HCT116 (cell line): ENCODE results near the gene SUN5. TPM values are rescaled to one million over a fixed set of nuclear protein-coding genes. Genes with fewer than 3 reads are reported as not detected.

Source experiments
- ATAC-seq: fragments of 200-7000 bp; cut with Tn5 transposase; 2 replicates; pipeline ENCODE4 v1.9.1; 2020; ENCODE audit warnings: mild to moderate bottlenecking, moderate library complexity
- BruUV-seq: library from RNA; stranded (reverse); fragments of 400-500 nt; replicated peaks from 2 replicates; lab custom pipeline; 2021; lab: Mats Ljungman, UMichigan
- CTCF ChIA-PET: fragments of 300-600 bp; sonication (Branson Sonifier 250); formaldehyde crosslinking; loops from one replicate; lab custom pipeline; 2021; ENCODE audit warnings: antibody characterized with exemption; lab: Charles Lee
- POLR2A ChIA-PET: fragments of 300-600, 350-600 bp; sonication (Branson Sonifier 250); formaldehyde crosslinking; loops from one replicate; lab custom pipeline; 2021; ENCODE audit warnings: antibody characterized with exemption; lab: Charles Lee
- RAD21 ChIA-PET, 2 experiments: fragments of 300-600 bp; sonication (Branson Sonifier 250); formaldehyde crosslinking; loops; one replicate each; lab custom pipeline; 2023; ENCODE audit warnings: low total read pairs in 2 of 2; ENCODE audit not compliant: uncharacterized antibody in 2 of 2, unreplicated experiment in 2 of 2, low non-redundant PET in 1 of 2; lab: Charles Lee
- DNase-seq: peaks from one replicate; pipeline ENCODE4 v3.0.0-alpha.2; 2010; ENCODE audit warnings: low read depth, low spot score
- H2AFZ ChIP-seq: fragments of 200-600 bp; shearing (Covaris generic), sonication (generic); 2 replicates; pipeline ENCODE4 v1.6.1; 2017; ENCODE audit warnings: low read depth, mixed run types, mixed read lengths, antibody characterized with exemption, low read length; ENCODE audit not compliant: poor library complexity, severe bottlenecking
- H3K27ac ChIP-seq: 2 replicates; pipeline ENCODE4 v1.5.1; 2012; ENCODE audit warnings: low read depth, low read length
- H3K27me3 ChIP-seq: fragments of 200-600 bp; sonication (generic); 2 replicates; pipeline ENCODE4 v1.6.1; 2016; ENCODE audit warnings: mixed run types, low read length, mixed read lengths; ENCODE audit not compliant: insufficient read depth
- H3K36me3 ChIP-seq, 2 experiments: fragments of 200-500 bp in 1 of 2; fragments of 200-600 bp in 1 of 2; sonication (Bioruptor generic) in 1 of 2; sonication (generic) in 1 of 2; 2 replicates each; pipeline versions ENCODE4 v1.5.1 to v1.6.1; 2014 to 2016; ENCODE audit warnings: low read length in 2 of 2, inconsistent platforms in 1 of 2, mixed read lengths in 1 of 2, mixed run types in 1 of 2; ENCODE audit not compliant: insufficient read depth in 2 of 2, control insufficient read depth in 1 of 2
- H3K4me1 ChIP-seq, 2 experiments: fragments of 200-600 bp in 1 of 2; sonication (generic) in 1 of 2; 2 replicates each; pipeline versions ENCODE4 v1.5.1 to v1.6.1; 2012 to 2017; ENCODE audit warnings: low read length in 2 of 2, inconsistent platforms in 1 of 2, mild to moderate bottlenecking in 1 of 2, mixed read lengths in 1 of 2, mixed run types in 1 of 2, moderate library complexity in 1 of 2; ENCODE audit not compliant: insufficient read depth in 2 of 2, control insufficient read depth in 1 of 2
- H3K4me2 ChIP-seq: fragments of 200-600 bp; sonication (generic); 2 replicates; pipeline ENCODE4 v1.6.1; 2017; ENCODE audit warnings: mixed run types, low read length, mixed read lengths
- H3K4me3 ChIP-seq, 2 experiments: fragments of 200-600 bp in 1 of 2; sonication (generic) in 1 of 2; replicated peaks in 1 of 2; 2 replicates each; pipeline ENCODE4 v1.5.1; 2011 to 2016; ENCODE audit warnings: low read length in 2 of 2, control low read depth in 1 of 2, low read depth in 1 of 2, mild to moderate bottlenecking in 1 of 2, mixed read lengths in 1 of 2, mixed run types in 1 of 2
- H3K79me2 ChIP-seq: fragments of 200-600 bp; sonication (generic); 2 replicates; pipeline ENCODE4 v1.6.1; 2017; ENCODE audit warnings: mild to moderate bottlenecking, mixed run types, low read length, moderate library complexity, mixed read lengths; ENCODE audit not compliant: insufficient read depth
- H3K9ac ChIP-seq: fragments of 200-600 bp; sonication (generic); 2 replicates; pipeline ENCODE4 v1.6.1; 2016; ENCODE audit warnings: low read length, mixed read lengths
- H3K9me2 ChIP-seq: fragments of 200-600 bp; sonication (generic), shearing (Covaris generic); 2 replicates; pipeline ENCODE4 v1.6.1; 2017; ENCODE audit warnings: mixed run types, mild to moderate bottlenecking, moderate library complexity; ENCODE audit not compliant: insufficient read depth
- H3K9me3 ChIP-seq, 2 experiments: fragments of 200-500 bp in 1 of 2; fragments of 200-600 bp in 1 of 2; sonication (Bioruptor generic) in 1 of 2; sonication (generic) in 1 of 2; 2 replicates each; pipeline ENCODE4 v1.6.1; 2014 to 2017; ENCODE audit warnings: low read length in 2 of 2, mixed read lengths in 2 of 2, inconsistent platforms in 1 of 2, low read depth in 1 of 2, mild to moderate bottlenecking in 1 of 2, mixed run types in 1 of 2, moderate library complexity in 1 of 2; ENCODE audit not compliant: control insufficient read depth in 1 of 2, insufficient read depth in 1 of 2
- H4K20me1 ChIP-seq: fragments of 200-600 bp; sonication (generic), shearing (Covaris generic); 2 replicates; pipeline ENCODE4 v1.6.1; 2017; ENCODE audit warnings: mixed run types, mild to moderate bottlenecking, moderate library complexity; ENCODE audit not compliant: insufficient read depth
- CEBPB ChIP-seq: IDR thresholded peaks from 2 replicates; pipeline ENCODE4 v1.6.1; 2012; ENCODE audit warnings: low read depth
- CTCF ChIP-seq, 3 experiments: fragments of 200-600 bp in 1 of 3; sonication (generic) in 1 of 3; IDR thresholded peaks in 2 of 3; conservative IDR thresholded peaks in 1 of 3; 2 replicates each; pipeline ENCODE4 v1.5.1; 2012 to 2017; ENCODE audit warnings: low read depth in 2 of 3, low read length in 2 of 3, antibody characterized with exemption in 1 of 3, borderline replicate concordance in 1 of 3, control low read depth in 1 of 3, mild to moderate bottlenecking in 1 of 3, mixed read lengths in 1 of 3, mixed run types in 1 of 3, moderate library complexity in 1 of 3; ENCODE audit not compliant: insufficient read depth in 1 of 3
- EGR1 ChIP-seq: IDR thresholded peaks from 2 replicates; pipeline ENCODE4 v1.6.1; 2012; ENCODE audit warnings: low read depth
- ELF1 ChIP-seq: IDR thresholded peaks from 2 replicates; pipeline ENCODE4 v1.6.1; 2012; ENCODE audit warnings: low read depth, borderline replicate concordance
- EZH2 ChIP-seq: fragments of 200-600 bp; sonication (generic); IDR thresholded peaks from 2 replicates; pipeline ENCODE4 v1.6.1; 2017; ENCODE audit warnings: antibody characterized with exemption, mixed run types
- EZH2phosphoT487 ChIP-seq: fragments of 200-600 bp; IDR thresholded peaks from 2 replicates; pipeline ENCODE4 v1.6.1; 2018; ENCODE audit warnings: antibody characterized with exemption, borderline replicate concordance
- MAX ChIP-seq: IDR thresholded peaks from 2 replicates; pipeline ENCODE4 v1.6.1; 2012
- POLR2A ChIP-seq: IDR thresholded peaks from 2 replicates; pipeline ENCODE4 v1.7.0; 2011; ENCODE audit warnings: borderline replicate concordance; ENCODE audit not compliant: insufficient read depth, insufficient read length; ENCODE audit errors: extremely low read depth
- POLR2AphosphoS5 ChIP-seq: IDR thresholded peaks from 2 replicates; pipeline ENCODE4 v1.6.1; 2011; ENCODE audit warnings: mild to moderate bottlenecking, low read depth, low read length, moderate library complexity
- SIN3A ChIP-seq: IDR thresholded peaks from 2 replicates; pipeline ENCODE4 v1.6.1; 2012; ENCODE audit warnings: low read depth
- SRF ChIP-seq: IDR thresholded peaks from 2 replicates; pipeline ENCODE4 v1.6.1; 2012; ENCODE audit warnings: low read depth
- YY1 ChIP-seq: IDR thresholded peaks from 2 replicates; pipeline ENCODE4 v1.6.1; 2011; ENCODE audit warnings: low read length, low read depth, moderate library complexity, mild to moderate bottlenecking; ENCODE audit not compliant: insufficient replicate concordance; ENCODE audit errors: extremely low read depth
- ZBTB33 ChIP-seq: IDR thresholded peaks from 2 replicates; pipeline ENCODE4 v1.6.1; 2011; ENCODE audit warnings: mild to moderate bottlenecking, low read length, moderate library complexity; ENCODE audit not compliant: insufficient replicate concordance; ENCODE audit errors: extremely low read depth
- ZFX ChIP-seq: fragments of 450-650 bp; IDR thresholded peaks from 2 replicates; pipeline ENCODE4 v1.6.1; 2017
- ZNF274 ChIP-seq: fragments of 200-500 bp; sonication (Bioruptor generic); IDR thresholded peaks from 2 replicates; pipeline ENCODE4 v1.6.1; 2014; ENCODE audit warnings: mild to moderate bottlenecking, low read depth, low read length, inconsistent platforms
- intact Hi-C: fragments of 100-400 bp; cut with micrococcal nuclease; formaldehyde crosslinking; loops from 2 replicates; pipeline ENCODE4 v1.10.0; 2022
- total RNA-seq: library from RNA; stranded (reverse); gene quantifications from one replicate; pipeline ENCODE4 v1.2.1, GENCODE V29; 2021; ENCODE audit not compliant: unreplicated experiment

The SUN5 gene
- total RNA-seq, 1 experiment from 2014 or later: not detected

- no peaks in the 10 kb centered on the region for H3K9me2 ChIP-seq
- no peaks in the 10 kb centered on the region for H3K4me1 ChIP-seq
- no peaks in the 10 kb centered on the region for H3K27me3 ChIP-seq
- no TSS peak for BruUV-seq
- H3K9ac ChIP-seq: no peak overlapping the region
- no peak overlapping the region for H2AFZ ChIP-seq
- H3K4me2 ChIP-seq: no peak overlapping the region
- no peaks in the 10 kb centered on the region for H3K36me3 ChIP-seq
- DNase-seq (no peak), ATAC-seq (no peak)
- POLR2A ChIA-PET: no interaction called here
- H3K9me3 ChIP-seq: no peaks in the 10 kb centered on the region
- RAD21 ChIA-PET: no interaction called here
- H3K4me3 ChIP-seq: no peak overlapping the region
- H3K79me2 ChIP-seq: no peaks in the 10 kb centered on the region
- H4K20me1 ChIP-seq: no peaks in the 10 kb centered on the region
- TF ChIP-seq ELF1 (no peak), ZBTB33 (no peak), POLR2A (no peak), SRF (no peak), ZFX (no peak), CEBPB (no peak), EGR1 (no peak), CTCF (IDR thresholded peaks at IDR 0.05 in 2 of 3, conservative IDR thresholded peaks at IDR 0.05 in 1 of 3; ENCODE audit: borderline replicate concordance in 1 of 3, insufficient read depth in 1 of 3, low read depth in 2 of 3, low read length in 2 of 3) (no peak), ZNF274 (no peak), EZH2 (no peak), EZH2phosphoT487 (no peak), POLR2AphosphoS5 (no peak), YY1 (no peak), MAX (no peak), SIN3A (no peak)
- H3K27ac ChIP-seq: no peak overlapping the region
- intact Hi-C loops: no loop called here
- CTCF ChIA-PET: no interaction called here
Observed at GRCh38 chr20:32970115-32970972, 33.9 kb downstream of the SUN5 start.
